Right renal cortex interstitium (tissue), 3 donors: ENCODE measurements around the gene CR1. TPM values are rescaled to one million over a fixed set of nuclear protein-coding genes. Genes with fewer than 3 reads are reported as not detected.
"Not testable (repeated sequence)": the region's sequence is repeated elsewhere in the genome, so short reads cannot be mapped to it uniquely, and the experiment has no call there.

Source experiments
- DNase-seq, 3 donors: peaks; one replicate each; pipeline ENCODE4 v3.0.0-alpha.2; 2013; ENCODE audit warnings: low read depth in 3 of 3, low spot score in 2 of 3
- polyA plus RNA-seq, 3 donors: library from polyadenylated mRNA; unstranded; fragments of 120-200 nt; gene quantifications; one replicate each; pipeline ENCODE4 v1.2.1, GENCODE V29; 2013; ENCODE audit not compliant: insufficient read length in 3 of 3

Gene CR1
- polyA plus RNA-seq, 3 donors = 20.2 to 21.9 (median 20.9) TPM

DNA sequence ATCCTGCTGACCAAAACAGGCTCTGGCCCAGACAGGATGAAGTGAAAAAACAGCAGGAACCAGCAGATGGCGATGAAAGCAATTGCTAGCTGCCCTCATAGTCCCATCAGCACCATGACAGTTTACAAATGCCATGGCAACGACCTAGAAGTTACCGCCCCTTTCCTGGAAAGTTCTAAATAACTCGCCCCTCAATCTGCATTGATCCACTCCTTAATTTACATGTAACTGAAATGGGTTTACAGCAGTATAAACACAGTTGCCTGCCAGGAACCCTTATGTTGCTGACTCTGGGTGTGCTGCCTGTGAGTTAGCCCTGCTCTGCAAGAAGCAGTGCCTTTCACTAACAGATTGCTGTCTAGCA is 83.5 kb downstream of the CR1 start:
- DNase-seq = no peak

- no peak for DNase-seq
Measured at GRCh38 chr1:207581496-207582153, 85.7 kb downstream of the CR1 start.

GRCh38 chr1:207589506-207589905 is 93.5 kb downstream of the CR1 start:
- DNase-seq = not testable (repeated sequence)

- not testable (repeated sequence) for DNase-seq
Measured at GRCh38 chr1:207591205-207591604, 95.2 kb downstream of the CR1 start.

DNA sequence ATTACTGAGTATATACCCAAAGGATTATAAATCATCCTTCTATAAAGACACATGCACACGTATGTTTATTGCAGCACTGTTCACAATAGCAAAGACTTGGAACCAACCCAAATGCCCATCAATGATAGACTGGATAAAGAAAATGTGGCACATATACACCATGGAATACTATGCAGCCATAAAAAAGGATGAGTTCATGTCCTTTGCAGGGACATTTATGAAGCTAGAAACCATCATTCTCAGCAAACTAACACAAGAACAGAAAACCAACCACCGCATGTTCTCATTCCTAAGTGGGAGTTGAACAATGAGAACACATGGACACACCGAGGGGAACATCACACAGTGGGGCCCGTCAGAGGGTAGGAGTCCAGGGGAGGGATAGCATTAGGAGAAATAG is 98.1 kb downstream of the CR1 start:
- DNase-seq = not testable (repeated sequence)

DNA sequence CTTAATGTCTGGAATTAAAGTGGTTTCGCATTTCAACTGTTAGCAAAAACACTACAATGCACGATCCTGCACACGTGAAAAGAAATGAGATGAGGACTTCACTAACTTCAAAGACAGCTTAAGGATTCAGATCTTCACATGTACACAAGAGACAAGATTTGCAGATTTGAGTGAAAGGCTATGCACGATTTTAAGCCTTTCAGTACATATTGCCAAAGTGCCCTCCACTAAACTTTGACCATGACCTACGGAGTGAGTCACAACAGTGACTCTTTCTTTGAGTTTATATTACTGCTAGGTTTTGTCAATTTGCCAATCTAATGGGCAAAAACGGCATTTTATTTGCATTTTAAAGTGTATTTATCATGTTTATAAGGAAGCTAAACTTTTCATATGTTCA is 107.8 kb downstream of the CR1 start:
- no peak for DNase-seq

DNA sequence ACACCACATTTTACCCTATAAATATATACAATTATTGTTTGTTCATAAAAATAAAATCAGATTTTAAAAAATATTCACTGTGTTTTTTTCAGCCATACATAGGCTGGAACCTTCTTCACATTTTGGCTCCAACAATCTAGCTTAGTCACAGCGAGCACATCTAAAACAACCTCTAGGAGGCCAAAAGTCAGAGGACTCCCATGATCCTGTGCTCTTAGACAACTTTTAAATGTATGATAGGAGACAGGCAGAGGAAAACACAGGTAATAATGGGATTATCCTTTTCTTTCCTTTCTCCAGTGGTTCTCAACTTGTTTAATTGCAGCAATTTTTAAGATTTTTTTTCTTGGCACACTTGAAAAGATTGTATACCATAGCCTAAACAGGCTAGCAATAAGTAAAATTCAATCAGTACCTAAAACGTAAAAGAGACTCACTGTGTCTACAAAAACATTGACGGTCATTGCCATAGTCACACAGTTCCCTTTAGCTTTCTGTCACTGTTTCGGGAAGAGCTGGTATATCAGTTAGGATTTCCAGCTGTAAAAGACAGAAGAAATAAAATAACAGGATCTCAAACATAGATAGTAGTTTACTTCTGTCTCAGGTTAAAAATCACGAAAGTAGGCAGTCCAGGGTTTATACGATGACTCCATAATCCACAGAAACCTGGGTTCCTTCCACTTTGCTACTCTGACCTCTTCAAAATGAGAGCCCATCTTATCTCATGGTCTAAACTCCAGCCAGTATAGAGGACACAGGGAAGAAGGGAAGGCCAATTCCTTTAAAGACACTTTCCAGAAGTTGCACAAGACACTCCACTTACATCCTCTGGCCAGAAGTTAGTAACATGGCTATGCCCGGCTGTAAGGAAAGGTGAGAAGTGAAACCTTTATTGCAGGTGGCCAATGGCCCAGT is 109.7 kb downstream of the CR1 start:
- DNase-seq = no peak

GRCh38 chr1:207606362-207606755 is 110.4 kb downstream of the CR1 start:
- DNase-seq = no peak

DNA sequence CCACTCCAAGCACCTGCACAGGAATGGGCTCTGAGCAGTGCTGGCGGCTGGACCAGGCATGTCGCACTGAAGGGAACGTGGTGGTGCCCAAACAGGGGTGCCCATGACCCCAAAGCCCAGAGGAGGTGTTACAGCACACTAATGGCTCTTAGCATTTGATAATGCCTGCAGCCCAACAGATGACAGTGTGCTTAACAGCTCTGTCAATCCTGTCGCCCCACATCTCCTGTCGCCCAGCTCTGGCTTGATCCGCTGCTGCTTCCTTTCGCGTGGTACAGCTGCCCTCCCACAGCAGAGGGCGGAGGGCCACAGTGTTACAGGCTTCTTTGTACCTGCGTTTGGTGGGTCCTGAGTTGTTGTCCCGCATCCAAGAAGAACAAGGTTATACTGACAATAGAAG is 116.8 kb downstream of the CR1 start:
- DNase-seq = no peak

DNA sequence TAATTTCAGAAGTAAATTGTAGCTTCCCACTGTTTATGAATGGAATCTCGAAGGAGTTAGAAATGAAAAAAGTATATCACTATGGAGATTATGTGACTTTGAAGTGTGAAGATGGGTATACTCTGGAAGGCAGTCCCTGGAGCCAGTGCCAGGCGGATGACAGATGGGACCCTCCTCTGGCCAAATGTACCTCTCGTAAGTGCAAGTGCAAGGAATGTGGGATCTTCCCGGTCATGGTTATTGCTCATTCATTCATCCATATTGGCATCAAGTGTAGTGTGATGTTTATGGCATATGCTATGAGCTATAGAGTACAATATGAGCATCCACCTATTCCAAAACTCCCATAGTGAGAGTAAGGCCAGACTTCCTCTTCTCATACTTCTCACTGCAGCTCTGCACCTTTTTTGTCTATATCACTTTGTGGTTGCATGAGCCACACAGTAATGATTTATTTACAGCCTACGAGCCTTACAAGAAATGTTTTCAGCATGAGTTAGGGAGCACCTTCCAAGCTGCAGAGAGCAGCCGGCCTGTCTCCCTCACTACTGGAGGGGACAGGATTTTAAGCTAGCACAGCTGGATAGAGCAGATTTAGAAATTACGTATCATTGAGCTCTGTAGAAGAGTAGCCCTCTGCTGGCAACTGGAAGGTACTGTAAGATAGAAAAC is 124.0 kb downstream of the CR1 start:
- peak; percentile 23 to 40 (median 24) for DNase-seq

DNA sequence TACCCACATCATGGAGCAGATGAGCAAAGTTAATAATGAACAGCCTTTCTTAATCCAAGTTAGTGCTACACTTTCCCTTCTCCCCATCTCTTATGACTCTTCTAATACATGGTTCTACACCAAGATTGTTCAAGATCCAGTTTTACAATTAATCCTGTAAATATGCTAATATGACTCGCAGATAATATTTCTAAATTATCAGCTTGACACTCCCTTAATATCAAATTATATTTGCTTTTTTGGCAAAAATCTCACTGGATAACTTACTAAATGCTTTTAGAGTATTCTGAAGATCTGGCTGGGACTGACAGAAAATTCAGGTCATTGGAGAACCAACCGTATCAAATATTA is 124.6 kb downstream of the CR1 start:
- no peak for DNase-seq

GRCh38 chr1:207625504-207626071 is 129.6 kb downstream of the CR1 start:
- not testable (repeated sequence) for DNase-seq

GRCh38 chr1:207626972-207627337 is 131.0 kb downstream of the CR1 start:
- DNase-seq = no peak

DNA sequence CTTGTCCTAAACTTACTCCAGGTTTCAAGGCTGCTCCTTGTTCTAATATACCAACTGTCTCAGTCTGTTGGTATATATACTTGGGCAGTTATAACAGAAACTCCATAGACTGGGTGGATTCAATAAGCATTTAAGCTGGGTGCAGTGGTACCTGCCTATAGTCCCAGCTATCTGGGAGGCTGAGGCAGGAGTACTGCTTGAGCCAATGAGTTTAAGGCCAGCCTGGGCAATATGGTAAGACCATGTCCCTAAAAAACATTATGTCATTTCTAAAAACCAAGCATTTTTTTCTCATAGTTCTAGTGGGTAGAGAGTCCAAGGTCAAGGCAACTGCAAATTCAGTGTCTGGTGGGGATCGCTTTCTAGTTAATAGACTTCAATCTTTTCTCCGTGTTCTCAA is 131.5 kb downstream of the CR1 start:
- no peak for DNase-seq

GRCh38 chr1:207628776-207629175 is 132.8 kb downstream of the CR1 start:
- no peak for DNase-seq

GRCh38 chr1:207631137-207631536 is 135.2 kb downstream of the CR1 start:
- no peak for DNase-seq

- DNase-seq = no peak
Measured at GRCh38 chr1:207633226-207633625, 137.3 kb downstream of the CR1 start.

DNA sequence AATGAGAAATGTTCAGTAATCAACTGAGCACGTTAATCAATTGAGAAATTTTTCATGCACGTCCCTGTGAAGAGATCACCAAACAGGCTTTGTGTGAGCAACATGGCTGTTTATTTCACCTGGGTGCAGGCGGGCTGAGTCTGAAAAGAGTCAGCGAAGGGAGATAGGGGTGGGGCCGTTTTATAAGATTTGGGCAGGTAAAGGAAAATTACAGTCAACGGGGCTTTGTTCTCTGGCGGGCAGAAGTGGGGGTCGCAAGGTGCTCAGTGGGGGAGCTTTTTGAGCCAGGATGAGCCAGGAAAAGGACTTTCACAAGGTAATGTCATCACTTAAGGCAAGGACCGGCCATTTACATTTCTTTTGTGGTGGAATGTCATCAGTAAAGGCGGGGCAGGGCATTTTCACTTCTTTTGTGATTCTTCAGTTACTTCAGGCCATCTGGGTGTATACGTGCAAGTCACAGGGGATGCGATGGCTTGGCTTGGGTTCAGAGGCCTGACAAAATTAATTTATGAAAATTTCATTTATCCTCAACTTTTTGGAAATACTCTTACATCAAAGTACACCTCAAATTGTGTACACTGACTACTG is 137.8 kb downstream of the CR1 start:
- DNase-seq = not testable (repeated sequence)

DNA sequence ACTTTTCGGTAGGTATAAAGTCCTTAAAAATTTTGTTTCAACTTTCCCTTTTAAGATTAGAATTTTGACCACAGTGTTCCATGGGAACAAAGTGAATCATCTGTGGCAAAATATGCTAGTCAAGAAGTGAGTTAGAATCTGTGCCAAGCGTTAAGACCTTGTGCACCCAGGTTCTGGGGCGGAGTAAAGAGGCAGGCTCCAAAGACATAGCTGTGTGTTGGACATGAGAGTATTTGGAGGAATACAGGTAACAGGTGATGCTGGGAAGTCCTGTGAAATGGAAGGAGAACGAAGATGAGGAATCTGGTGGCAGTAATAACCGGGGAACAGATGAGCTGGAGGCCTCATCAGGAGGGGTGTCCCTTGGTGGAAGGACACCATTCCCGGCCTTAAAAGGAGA is 138.3 kb downstream of the CR1 start:
- DNase-seq = not testable (repeated sequence)

DNA sequence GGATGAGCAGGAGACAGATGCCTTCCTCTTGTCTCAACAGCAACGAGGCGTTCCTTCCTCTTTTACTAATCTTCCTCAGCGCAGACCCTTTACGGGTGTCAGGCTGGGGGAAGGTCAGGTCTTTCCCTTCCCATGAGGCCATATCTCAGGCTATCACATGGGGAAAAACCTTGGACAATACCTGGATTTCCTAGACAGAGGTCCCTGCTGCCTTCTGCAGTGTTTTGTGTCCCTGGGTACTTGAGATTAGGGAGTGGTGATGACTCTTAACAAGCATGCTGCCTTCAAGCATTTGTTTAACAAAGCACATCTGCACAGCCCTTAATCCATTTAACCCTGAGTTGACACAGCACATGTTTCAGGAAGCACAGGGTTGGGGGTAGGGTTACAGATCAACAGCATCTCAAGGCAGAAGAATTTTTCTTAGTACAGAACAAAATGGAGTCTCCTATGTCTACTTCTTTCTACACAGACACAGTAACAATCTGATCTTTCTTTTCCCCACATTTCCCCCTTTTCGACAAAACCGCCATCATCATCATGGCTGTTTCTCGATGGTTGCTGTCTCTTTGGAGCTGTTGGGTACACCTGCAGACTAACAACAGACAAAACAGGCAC is 139.7 kb downstream of the CR1 start:
- not testable (repeated sequence) for DNase-seq
